Effector CD8-positive, alpha-beta T cell (primary cell): Measurements from ENCODE around the gene HRH3.

ENCODE experiments used
- DNase-seq: peaks from one replicate; lab custom pipeline; 2025; lab: John Stamatoyannopoulos, UW

HRH3 gene

GRCh38 chr20:62230276-62230675, 10.2 kb upstream of the HRH3 start:
- no peak for DNase-seq

GRCh38 chr20:62229667-62230066, 9.6 kb upstream of the HRH3 start:
- no peak for DNase-seq

GRCh38 chr20:62228982-62229545, 9.0 kb upstream of the HRH3 start:
- DNase-seq, result no peak

GRCh38 chr20:62227977-62228958, 8.2 kb upstream of the HRH3 start:
- no peak for DNase-seq

GRCh38 chr20:62227591-62227976, 7.5 kb upstream of the HRH3 start:
- DNase-seq, result no peak

GRCh38 chr20:62226707-62227590, 6.9 kb upstream of the HRH3 start:
- DNase-seq, result no peak

- no peak for DNase-seq
Measured at GRCh38 chr20:62225820-62226635, 6.0 kb upstream of the HRH3 start.

- DNase-seq, result no peak
Measured at GRCh38 chr20:62225026-62225425, 4.9 kb upstream of the HRH3 start.

- no peak for DNase-seq
Measured at GRCh38 chr20:62224113-62224855, 4.2 kb upstream of the HRH3 start.

- no peak for DNase-seq
Measured at GRCh38 chr20:62223571-62223970, 3.5 kb upstream of the HRH3 start.

GRCh38 chr20:62222972-62223371, 2.9 kb upstream of the HRH3 start:
- DNase-seq, result no peak

GRCh38 chr20:62222266-62222850, 2.3 kb upstream of the HRH3 start:
- no peak for DNase-seq

GRCh38 chr20:62220666-62221568, 839 bp upstream of the HRH3 start:
- DNase-seq, result no peak

- no peak for DNase-seq
Measured at GRCh38 chr20:62219101-62219991, 732 bp downstream of the HRH3 start.

- no peak for DNase-seq
Measured at GRCh38 chr20:62217913-62218773, 1.9 kb downstream of the HRH3 start.

GRCh38 chr20:62216636-62217566, 3.2 kb downstream of the HRH3 start:
- DNase-seq, result no peak
